GM12878 (cell line): ENCODE measurements around the gene FAM221B. TPM values are rescaled to one million over a fixed set of nuclear protein-coding genes. Genes with fewer than 3 reads are reported as not detected.

ENCODE experiments used
- CTCF ChIP-seq, 3 experiments: IDR thresholded peaks in 2 of 3; conservative IDR thresholded peaks in 1 of 3; 2 replicates each; pipeline ENCODE4 v1.5.1; 2011; ENCODE audit warnings: low read depth in 3 of 3, low read length in 3 of 3, mild to moderate bottlenecking in 3 of 3, control low read depth in 2 of 3, moderate library complexity in 2 of 3, inconsistent platforms in 1 of 3, mixed read lengths in 1 of 3; ENCODE audit not compliant: control insufficient read depth in 2 of 3, insufficient read depth in 1 of 3; ENCODE audit errors: extremely low read depth in 1 of 3
- E4F1 ChIP-seq: fragments of 450-650 bp; IDR thresholded peaks from 2 replicates; pipeline ENCODE4 v1.6.1; 2018; ENCODE audit warnings: borderline replicate concordance, mild to moderate bottlenecking; ENCODE audit not compliant: partially characterized antibody
- FOXM1 ChIP-seq: IDR thresholded peaks from 2 replicates; pipeline ENCODE4 v1.6.1; 2012; ENCODE audit warnings: low read depth, mild to moderate bottlenecking, inconsistent platforms, low read length, moderate library complexity
- HDAC6 ChIP-seq: fragments of 200-600 bp; sonication (generic); IDR thresholded peaks from one replicate; pipeline ENCODE4 v1.8.0; 2017; ENCODE audit warnings: antibody characterized with exemption; ENCODE audit not compliant: unreplicated experiment
- JUNB ChIP-seq: IDR thresholded peaks from 2 replicates; pipeline ENCODE4 v1.6.1; 2016; ENCODE audit warnings: antibody characterized with exemption, mild to moderate bottlenecking
- KDM1A ChIP-seq: fragments of 200-600 bp; sonication (generic); IDR thresholded peaks from 2 replicates; pipeline ENCODE4 v1.6.1; 2016; ENCODE audit warnings: borderline replicate concordance
- MYC ChIP-seq: IDR thresholded peaks from 2 replicates; pipeline ENCODE4 v1.6.1; 2011; ENCODE audit warnings: mild to moderate bottlenecking, low read length, moderate library complexity, inconsistent platforms; ENCODE audit not compliant: insufficient read depth, insufficient replicate concordance, insufficient read length, severe bottlenecking
- POLR2AphosphoS5 ChIP-seq: IDR thresholded peaks from 2 replicates; pipeline ENCODE4 v1.6.1; 2011; ENCODE audit warnings: mild to moderate bottlenecking, low read length, inconsistent platforms
- POU2F2 ChIP-seq: IDR thresholded peaks from 3 replicates; pipeline ENCODE4 v1.6.1; 2011; ENCODE audit warnings: low read depth, mild to moderate bottlenecking, low read length, borderline replicate concordance
- RELB ChIP-seq: fragments of 450-650 bp; IDR thresholded peaks from 2 replicates; pipeline ENCODE4 v1.6.1; 2017; ENCODE audit warnings: low read depth, mild to moderate bottlenecking, moderate library complexity
- STAT1 ChIP-seq: fragments of 450-650 bp; conservative IDR thresholded peaks from 2 replicates; pipeline ENCODE4 v1.6.1; 2014; ENCODE audit warnings: antibody characterized with exemption, mild to moderate bottlenecking
- ZNF622 ChIP-seq: fragments of 450-650 bp; IDR thresholded peaks from 2 replicates; pipeline ENCODE4 v1.6.1; 2017; ENCODE audit warnings: mild to moderate bottlenecking, inconsistent platforms
- ZZZ3 ChIP-seq: IDR thresholded peaks from 2 replicates; pipeline ENCODE4 v1.6.1; 2011; ENCODE audit warnings: low read depth; ENCODE audit not compliant: control insufficient read depth, insufficient read length
- polyA plus RNA-seq, 11 experiments: library from polyadenylated mRNA; depleted of rRNA in 4 of 11; unstranded in 6 of 11; stranded (reverse) in 5 of 11; fragments of >200 nt; fragmentation: Nextera tagmentation in 4 of 11; fragmentation: Illumina TruSeq in 1 of 11; extraction: Ambion mirVana in 4 of 11; extraction: Trizol in 1 of 11; gene quantifications; 1 replicate in 1 of 11; 2 replicates in 10 of 11; pipeline versions ENCODE4 v1.2.1 to v1.2.3, GENCODE V29; 2011 to 2016; ENCODE audit warnings: inconsistent platforms in 2 of 11, missing spikeins in 2 of 11, low read depth in 1 of 11
- total RNA-seq, 4 experiments: library from RNA; depleted of rRNA in 3 of 4; stranded (reverse); fragments of >200 nt in 3 of 4; fragmentation: Illumina TruSeq in 1 of 4; extraction: Trizol in 1 of 4; gene quantifications; 2 replicates each; pipeline versions ENCODE4 v1.2.1 to v1.2.3, GENCODE V29; 2013 to 2021

The FAM221B gene
- total and polyA plus RNA-seq, 10 of the 15 experiments (the other 5 are each of a cell fraction or from before 2014, with no cell fraction given) = 0.02 to 0.12 (median 0.04) TPM; not detected in 5

GRCh38 chr9:35806101-35806500 lies 22.4 kb downstream of the FAM221B start (continued):
- TF ChIP-seq E4F1 (no peak), CTCF (IDR thresholded peaks at IDR 0.05 in 2 of 3, conservative IDR thresholded peaks at IDR 0.05 in 1 of 3; ENCODE audit: control insufficient read depth in 2 of 3, extremely low read depth in 1 of 3, insufficient read depth in 1 of 3, low read depth in 3 of 3, low read length in 3 of 3) (no peak), HDAC6 (no peak), MYC (no peak), ZZZ3 (no peak), ZNF622 (no peak), JUNB (no peak), POLR2AphosphoS5 (no peak), RELB (no peak), POU2F2 (no peak), KDM1A (no peak), STAT1 (no peak), FOXM1 (no peak)
